Mesodermal cell (in vitro differentiated cells): ENCODE measurements around the gene TRA2B.
A peak's percentile ranks its signal among the peaks of the same experiment; 100 is the strongest.

Source experiments
- H3K27ac ChIP-seq: 2 replicates; pipeline ENCODE4 v1.7.0; 2013; ENCODE audit warnings: mild to moderate bottlenecking, low read depth, low read length, moderate library complexity; ENCODE audit not compliant: severe bottlenecking
- H3K36me3 ChIP-seq: 2 replicates; pipeline ENCODE4 v1.7.1; 2013; ENCODE audit warnings: mild to moderate bottlenecking, low read length, moderate library complexity; ENCODE audit not compliant: control insufficient read depth, insufficient read depth
- H3K4me1 ChIP-seq: one replicate; pipeline ENCODE4 v1.7.1; 2013; ENCODE audit warnings: mild to moderate bottlenecking, low read length; ENCODE audit not compliant: insufficient read depth, control insufficient read depth, poor library complexity, severe bottlenecking
- H3K4me3 ChIP-seq: 2 replicates; pipeline ENCODE4 v1.7.0; 2013; ENCODE audit warnings: low read length, control low read depth, mild to moderate bottlenecking; ENCODE audit not compliant: insufficient read depth, poor library complexity, severe bottlenecking; ENCODE audit errors: extremely low read depth
- H3K9me3 ChIP-seq: 2 replicates; pipeline ENCODE4 v1.7.1; 2013; ENCODE audit warnings: mild to moderate bottlenecking, low read length, moderate library complexity; ENCODE audit not compliant: control insufficient read depth
- WGBS, 2 experiments: methylation state at CpG; one replicate each; pipeline ENCODE4 v1.1.5; 2013; ENCODE audit warnings: missing lambda C conversion rate in 2 of 2; ENCODE audit not compliant: insufficient coverage in 2 of 2; 5-methylcytosine and 5-hydroxymethylcytosine counted together

The TRA2B gene

DNA sequence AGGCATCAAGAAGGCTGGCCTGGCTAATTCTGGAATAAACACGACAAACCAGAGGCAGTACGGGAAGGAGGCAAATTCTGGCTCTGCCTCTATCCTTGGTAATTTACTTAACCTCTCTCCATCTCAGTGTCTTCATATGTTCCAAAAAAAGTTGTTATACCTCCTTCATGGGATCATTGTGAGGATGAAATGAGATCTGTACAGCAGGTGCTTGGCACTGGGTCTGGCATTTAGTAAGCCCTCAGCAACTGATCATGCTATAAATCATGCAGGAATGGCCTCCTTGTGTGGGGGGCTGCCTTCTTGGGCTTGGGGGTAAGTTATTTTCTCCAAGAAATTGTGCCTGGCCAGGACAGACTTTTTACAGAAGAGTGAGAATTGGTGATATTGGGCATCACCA lies 38.3 kb upstream of the TRA2B start:
- no peaks in the 10 kb centered on the region for H3K36me3 ChIP-seq
- 94 to 100% methylated on average over 1 to 2 of the region's 2 CpGs for WGBS, 2 experiments
- no peak overlapping the region for H3K27ac ChIP-seq

DNA sequence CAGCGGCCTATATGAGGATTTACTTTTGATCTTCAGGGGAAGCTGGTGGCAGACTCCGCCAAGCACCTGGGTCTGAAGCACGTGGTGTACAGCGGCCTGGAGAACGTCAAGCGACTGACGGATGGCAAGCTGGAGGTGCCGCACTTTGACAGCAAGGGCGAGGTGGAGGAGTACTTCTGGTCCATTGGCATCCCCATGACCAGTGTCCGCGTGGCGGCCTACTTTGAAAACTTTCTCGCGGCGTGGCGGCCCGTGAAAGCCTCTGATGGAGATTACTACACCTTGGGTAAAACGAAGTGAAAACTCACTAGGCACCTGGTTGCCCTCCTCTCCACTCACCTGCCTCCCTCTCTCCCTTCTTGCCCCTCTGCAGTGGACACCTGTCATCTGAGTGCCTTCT lies 33.8 kb upstream of the TRA2B start:
- Histone ChIP-seq H3K9me3 (no peaks in the 10 kb centered on the region), H3K4me1 (no peaks in the 10 kb centered on the region), H3K36me3 (no peaks in the 10 kb centered on the region), H3K4me3 (no peak overlapping the region), H3K27ac (no peak overlapping the region)
- WGBS, 2 experiments: 95 to 97% methylated on average over 18 of the region's 18 CpGs

More for the DNA sequence above, 38.3 kb upstream of the TRA2B start:
- H3K4me1 ChIP-seq: peaks cover 16% of the 10 kb centered on the region
- H3K9me3 ChIP-seq: no peaks in the 10 kb centered on the region
- no peak overlapping the region for H3K4me3 ChIP-seq

DNA sequence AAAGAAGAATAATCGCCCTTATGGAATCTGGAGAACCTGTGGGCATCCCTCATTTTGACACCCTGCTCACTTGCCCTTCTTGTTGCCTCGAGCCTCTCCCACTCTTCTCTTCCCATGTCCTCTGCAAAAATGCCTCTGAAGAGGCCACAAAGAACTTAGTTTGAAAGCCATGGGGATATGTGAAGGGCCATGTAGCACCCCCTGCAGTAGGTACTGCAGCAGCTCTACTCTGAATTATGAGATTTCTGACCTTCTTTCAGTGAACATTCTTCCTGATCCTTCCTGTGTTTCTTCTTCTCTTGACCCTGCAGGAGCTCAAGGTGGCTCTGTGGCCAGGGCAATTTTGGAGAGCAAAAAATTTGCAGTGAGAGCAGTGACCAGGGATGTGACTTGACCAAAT lies 30.4 kb upstream of the TRA2B start:
- H3K9me3 ChIP-seq: no peaks in the 10 kb centered on the region
- no peaks in the 10 kb centered on the region for H3K36me3 ChIP-seq
- H3K4me1 ChIP-seq: no peaks in the 10 kb centered on the region
- no peak overlapping the region for H3K27ac ChIP-seq
- 66% methylated on average over 2 of the region's 2 CpGs; no CpG with 5 or more reads in 1 of the 2 experiments for WGBS, 2 experiments
- no peak overlapping the region for H3K4me3 ChIP-seq

DNA sequence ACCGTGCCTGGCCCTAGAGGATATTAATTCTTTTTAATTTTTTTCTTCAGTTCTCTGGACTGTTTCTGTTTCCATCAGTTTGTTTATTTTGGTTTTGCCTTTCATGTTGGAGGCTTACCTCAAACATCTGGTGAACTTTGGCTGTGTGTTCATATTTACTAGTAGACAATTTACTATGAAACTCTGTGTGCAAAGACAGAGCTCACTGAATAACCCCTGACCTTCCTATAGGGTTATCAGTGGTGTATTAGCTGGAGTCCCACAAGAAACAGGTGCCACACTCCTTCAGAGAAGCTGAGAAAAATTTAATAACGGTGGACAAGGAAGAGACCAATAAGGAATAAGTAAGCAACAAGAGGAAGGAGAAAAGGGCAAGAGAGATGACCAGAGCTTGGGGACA lies 28.8 kb upstream of the TRA2B start:
- no peaks in the 10 kb centered on the region for H3K9me3 ChIP-seq
- H3K36me3 ChIP-seq: no peaks in the 10 kb centered on the region
- H3K27ac ChIP-seq: no peak overlapping the region
- no peaks in the 10 kb centered on the region for H3K4me1 ChIP-seq
- WGBS, 2 experiments: 100% methylated on average over 1 of the region's 2 CpGs
- no peak overlapping the region for H3K4me3 ChIP-seq

DNA sequence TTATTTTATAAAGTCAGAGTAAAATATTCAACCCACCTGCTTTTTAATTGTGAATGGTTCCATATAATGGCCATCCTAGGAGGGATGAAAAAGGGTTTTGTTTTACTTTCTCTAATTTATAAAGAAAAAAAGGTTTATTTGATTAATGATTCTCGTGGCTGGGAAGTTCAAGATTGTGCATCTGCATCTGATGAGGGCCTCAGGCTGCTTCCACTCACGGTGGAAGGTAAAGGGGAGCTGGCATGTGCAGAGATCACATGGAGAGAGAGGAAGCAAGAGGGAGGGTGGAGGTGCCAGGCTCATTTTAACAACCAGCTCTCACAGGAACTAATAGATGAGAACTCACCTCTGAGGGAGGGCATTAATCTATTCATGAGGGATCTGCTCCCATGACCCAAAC lies 27.7 kb upstream of the TRA2B start:
- 93 to 100% methylated on average over 1 to 2 of the region's 2 CpGs for WGBS, 2 experiments

DNA sequence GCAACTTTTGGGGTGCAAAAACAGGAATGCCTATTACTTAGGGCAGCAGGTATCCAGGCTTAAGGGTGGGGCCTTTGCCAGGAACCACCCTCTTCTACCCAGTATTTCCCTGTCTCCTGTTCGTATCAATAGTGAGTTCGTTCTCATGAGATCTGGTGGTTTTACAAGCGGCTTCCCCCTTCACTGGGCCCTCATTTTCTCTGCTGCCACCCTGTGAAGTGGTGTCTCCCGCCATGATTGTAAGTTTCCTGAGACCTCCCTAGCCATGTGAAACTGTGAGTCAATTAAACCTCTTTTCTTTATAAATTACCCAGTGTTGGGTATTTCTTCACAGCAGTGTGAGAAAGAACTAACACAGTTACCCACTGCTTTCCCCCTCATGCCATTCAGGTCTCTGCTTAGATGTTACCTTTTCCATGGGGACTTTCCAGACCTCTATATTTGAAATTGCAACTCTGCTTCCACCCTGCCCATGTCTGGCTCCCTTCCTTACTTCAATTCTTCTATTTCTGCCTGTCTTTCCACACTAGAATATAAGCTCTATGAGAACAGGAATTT lies 23.9 kb upstream of the TRA2B start:
- 79 to 94% methylated on average over 3 of the region's 4 CpGs for WGBS, 2 experiments
- Histone ChIP-seq H3K9me3 (no peaks in the 10 kb centered on the region), H3K36me3 (no peaks in the 10 kb centered on the region), H3K4me3 (no peak overlapping the region), H3K27ac (no peak overlapping the region), H3K4me1 (peaks cover 4% of the 10 kb centered on the region)

More for the DNA sequence above, 27.7 kb upstream of the TRA2B start:
- no peaks in the 10 kb centered on the region for H3K36me3 ChIP-seq
- H3K27ac ChIP-seq: no peak overlapping the region
- H3K9me3 ChIP-seq: no peaks in the 10 kb centered on the region
- H3K4me1 ChIP-seq: no peaks in the 10 kb centered on the region
- no peak overlapping the region for H3K4me3 ChIP-seq

DNA sequence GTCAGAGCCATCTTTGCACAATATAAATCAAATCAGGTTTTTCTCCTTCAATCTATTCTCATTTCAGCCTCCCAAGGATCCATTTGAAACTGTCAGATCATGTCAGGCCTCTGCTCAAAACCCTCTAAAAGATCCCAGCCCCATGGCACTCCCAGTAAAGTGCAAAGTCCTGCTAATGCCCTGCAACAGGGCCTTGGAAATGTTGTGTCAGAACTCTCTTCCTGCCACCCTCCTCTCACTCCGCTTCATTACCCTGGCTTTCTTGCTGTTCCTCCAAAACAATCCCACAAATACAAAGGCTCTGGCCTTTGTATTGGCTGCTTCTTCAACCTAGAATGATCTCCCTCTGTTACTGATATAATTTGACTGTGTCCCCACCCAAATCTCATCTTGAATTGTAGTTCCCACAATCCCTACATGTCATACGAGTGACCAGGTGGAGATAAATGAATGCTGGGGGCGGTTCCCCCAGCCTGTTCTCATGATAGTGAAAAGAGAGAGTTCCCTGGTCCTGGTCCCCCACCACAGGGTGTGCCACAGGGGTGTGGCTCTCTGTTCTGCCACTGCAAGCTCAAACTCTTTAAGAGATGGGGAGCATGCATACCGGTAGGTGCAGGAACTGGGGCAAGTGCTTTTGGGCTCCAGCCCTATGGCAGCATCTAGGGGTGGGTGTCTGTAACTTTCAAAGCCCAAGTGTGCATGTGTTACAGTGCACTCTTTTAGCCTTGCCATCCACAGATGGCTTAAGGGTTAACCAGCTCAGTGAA lies 22.9 kb upstream of the TRA2B start:
- H3K27ac ChIP-seq: peak overlapping the region; percentile 66
- 95 to 97% methylated on average over 3 to 4 of the region's 4 CpGs for WGBS, 2 experiments

DNA sequence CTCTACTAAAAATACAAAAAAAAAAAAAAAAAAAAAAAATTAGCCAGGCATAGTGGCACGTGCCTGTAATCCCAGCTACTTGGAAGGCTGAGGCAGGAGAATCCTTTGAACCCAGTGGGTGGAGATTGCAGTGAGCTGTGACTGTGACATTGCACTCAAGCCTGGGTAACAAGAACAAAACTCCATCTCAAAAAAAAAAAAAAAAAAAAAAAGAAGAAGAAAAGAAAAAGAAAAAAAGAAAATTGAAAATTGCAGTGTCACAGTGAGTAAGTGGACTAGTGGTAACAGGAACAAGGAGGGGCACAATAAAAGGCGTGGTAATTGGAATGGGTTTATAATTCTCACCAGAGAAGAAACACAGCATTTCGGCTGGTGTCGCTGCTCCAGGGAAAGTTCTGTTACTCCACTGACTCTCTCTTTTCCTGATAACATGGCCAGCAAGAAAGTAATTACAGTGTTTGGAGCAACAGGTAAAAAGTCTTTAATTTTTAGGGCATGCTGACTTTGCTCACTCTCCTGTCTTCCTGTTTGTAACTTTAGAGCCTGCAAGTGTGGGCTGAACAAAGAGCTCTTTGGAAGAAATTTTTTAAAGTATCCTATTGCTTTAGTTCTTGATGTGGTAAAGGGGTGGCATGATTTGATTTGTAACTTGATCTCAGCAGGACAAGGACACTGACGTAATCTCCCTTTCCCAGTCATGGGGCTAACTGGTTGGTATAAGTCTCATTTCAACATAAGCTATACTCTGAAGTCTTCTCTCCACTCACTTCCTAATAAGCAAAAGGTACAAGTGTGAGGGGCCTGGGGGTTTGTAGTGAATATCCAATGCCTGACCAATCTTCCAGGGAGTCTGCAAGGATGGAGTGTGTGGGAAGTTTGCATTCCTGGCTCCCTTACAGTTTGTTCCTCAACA lies 22.1 kb upstream of the TRA2B start:
- no peaks in the 10 kb centered on the region for H3K9me3 ChIP-seq
- WGBS, 2 experiments: 86 to 100% methylated on average over 1 to 3 of the region's 5 CpGs
- no peak overlapping the region for H3K4me3 ChIP-seq
- H3K4me1 ChIP-seq: peaks cover 4% of the 10 kb centered on the region
- peak overlapping the region; percentile 66 for H3K27ac ChIP-seq
- H3K36me3 ChIP-seq: no peaks in the 10 kb centered on the region

More for the DNA sequence above, 22.9 kb upstream of the TRA2B start:
- Histone ChIP-seq H3K4me3 (no peak overlapping the region), H3K4me1 (peaks cover 4% of the 10 kb centered on the region), H3K9me3 (no peaks in the 10 kb centered on the region), H3K36me3 (no peaks in the 10 kb centered on the region)

DNA sequence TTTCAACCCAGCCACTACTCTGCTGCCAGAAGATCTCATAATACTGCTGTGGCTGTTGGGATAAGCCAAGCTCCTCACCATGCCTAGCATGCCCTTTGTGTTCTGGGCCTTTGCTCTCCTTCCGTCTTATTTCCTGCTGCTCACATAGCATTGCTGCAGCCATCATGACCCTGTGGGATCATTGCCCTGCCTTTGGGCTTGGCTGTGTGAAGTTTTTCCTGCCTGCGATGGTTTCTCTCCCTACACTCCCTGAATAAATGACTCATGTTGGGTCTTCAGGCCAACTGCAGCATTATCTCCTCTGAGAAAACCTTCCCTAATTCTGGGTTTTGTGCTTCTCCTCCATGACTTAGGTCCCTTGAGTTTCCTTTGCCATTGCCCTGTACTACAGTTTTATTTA lies 20.8 kb upstream of the TRA2B start:
- no peak overlapping the region for H3K27ac ChIP-seq
- WGBS, 2 experiments: 100% methylated on average over 1 to 2 of the region's 2 CpGs
- no peak overlapping the region for H3K4me3 ChIP-seq
- H3K36me3 ChIP-seq: no peaks in the 10 kb centered on the region
- peaks cover 4% of the 10 kb centered on the region for H3K4me1 ChIP-seq
- no peaks in the 10 kb centered on the region for H3K9me3 ChIP-seq

DNA sequence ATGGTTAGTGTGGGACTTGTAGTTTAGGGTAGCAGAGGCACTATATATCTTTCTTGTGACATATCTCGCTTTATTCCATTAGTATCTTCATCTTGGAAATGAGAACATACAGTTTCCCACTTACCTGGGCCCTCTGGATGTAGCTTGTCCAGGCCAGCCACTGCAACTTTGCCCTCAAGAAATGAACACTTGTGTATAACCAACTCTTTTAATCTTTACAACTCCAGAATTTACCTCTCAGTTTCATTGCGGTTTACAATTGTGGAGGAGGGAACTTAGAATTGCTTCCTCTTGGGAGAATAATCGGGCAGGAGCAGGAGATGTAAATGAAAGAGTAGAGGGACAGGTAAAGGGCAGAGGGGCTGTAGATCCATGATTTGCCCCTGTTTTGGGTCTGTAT lies 18.4 kb upstream of the TRA2B start:
- peaks cover 3% of the 10 kb centered on the region for H3K9me3 ChIP-seq
- no peaks in the 10 kb centered on the region for H3K36me3 ChIP-seq
- peaks cover 4% of the 10 kb centered on the region for H3K4me1 ChIP-seq
- 97 to 100% methylated on average over 1 to 3 of the region's 3 CpGs for WGBS, 2 experiments
- H3K27ac ChIP-seq: no peak overlapping the region
- no peak overlapping the region for H3K4me3 ChIP-seq
